ENCODE data around the gene GDPGP1.

GDPGP1 gene

DNA sequence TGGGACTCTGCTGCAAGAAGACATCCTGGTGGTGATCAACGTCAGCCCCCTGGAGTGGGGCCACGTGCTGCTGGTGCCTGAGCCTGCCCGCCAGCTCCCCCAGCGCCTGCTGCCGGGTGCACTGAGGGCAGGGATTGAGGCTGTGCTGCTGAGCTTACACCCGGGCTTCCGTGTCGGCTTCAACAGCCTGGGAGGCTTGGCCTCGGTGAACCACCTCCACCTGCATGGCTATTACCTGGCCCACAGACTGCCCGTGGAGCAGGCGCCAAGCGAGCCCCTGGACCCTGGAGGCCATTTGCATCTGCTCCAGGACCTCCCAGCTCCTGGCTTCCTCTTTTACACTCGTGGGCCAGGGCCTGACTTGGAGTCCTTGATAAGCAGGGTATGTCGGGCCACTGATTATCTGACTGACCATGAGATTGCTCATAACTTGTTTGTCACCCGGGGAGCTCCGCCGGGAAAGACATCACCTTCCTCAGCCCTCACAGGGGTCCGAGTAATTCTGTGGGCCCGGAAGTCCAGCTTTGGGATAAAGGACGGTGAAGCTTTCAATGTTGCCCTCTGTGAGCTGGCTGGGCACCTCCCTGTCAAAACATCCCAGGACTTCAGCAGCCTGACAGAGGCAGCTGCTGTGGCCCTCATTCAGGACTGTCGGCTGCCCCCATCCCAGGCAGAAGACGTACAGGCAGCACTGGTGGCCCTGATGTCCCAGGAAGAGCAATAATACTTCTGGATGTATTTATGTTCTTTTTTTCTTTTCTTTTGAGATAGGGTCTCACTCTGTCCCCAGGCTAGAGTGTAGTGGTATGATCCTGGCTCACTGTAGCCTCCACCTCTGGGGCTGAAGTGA is 7.6 kb downstream of the GDPGP1 start:
- TF ChIP-seq, protein P1, sequence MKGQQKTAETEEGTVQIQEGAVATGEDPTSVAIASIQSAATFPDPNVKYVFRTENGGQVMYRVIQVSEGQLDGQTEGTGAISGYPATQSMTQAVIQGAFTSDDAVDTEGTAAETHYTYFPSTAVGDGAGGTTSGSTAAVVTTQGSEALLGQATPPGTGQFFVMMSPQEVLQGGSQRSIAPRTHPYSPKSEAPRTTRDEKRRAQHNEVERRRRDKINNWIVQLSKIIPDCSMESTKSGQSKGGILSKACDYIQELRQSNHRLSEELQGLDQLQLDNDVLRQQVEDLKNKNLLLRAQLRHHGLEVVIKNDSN (IDR thresholded peaks at IDR 0.05): no peak
- TF ChIP-seq TAF1 (IDR thresholded peaks at IDR 0.05; ENCODE audit: low read depth) (no peak), ZBTB7A (IDR thresholded peaks at IDR 0.05; ENCODE audit: low read depth) (no peak), NFIC (IDR thresholded peaks at IDR 0.05) (no peak), EGR1 (IDR thresholded peaks at IDR 0.05) (no peak), YY1 (IDR thresholded peaks at IDR 0.05; ENCODE audit: low read depth) (no peak), CREB1 (IDR thresholded peaks at IDR 0.05; ENCODE audit: low read depth) (no peak), TCF12 (IDR thresholded peaks at IDR 0.05; ENCODE audit: low read depth) (no peak), TEAD4 (IDR thresholded peaks at IDR 0.05) (no peak), CEBPB (IDR thresholded peaks at IDR 0.05) (no peak)
- TF ChIP-seq, protein P2, sequence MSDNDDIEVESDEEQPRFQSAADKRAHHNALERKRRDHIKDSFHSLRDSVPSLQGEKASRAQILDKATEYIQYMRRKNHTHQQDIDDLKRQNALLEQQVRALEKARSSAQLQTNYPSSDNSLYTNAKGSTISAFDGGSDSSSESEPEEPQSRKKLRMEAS (IDR thresholded peaks at IDR 0.05): no peak

DNA sequence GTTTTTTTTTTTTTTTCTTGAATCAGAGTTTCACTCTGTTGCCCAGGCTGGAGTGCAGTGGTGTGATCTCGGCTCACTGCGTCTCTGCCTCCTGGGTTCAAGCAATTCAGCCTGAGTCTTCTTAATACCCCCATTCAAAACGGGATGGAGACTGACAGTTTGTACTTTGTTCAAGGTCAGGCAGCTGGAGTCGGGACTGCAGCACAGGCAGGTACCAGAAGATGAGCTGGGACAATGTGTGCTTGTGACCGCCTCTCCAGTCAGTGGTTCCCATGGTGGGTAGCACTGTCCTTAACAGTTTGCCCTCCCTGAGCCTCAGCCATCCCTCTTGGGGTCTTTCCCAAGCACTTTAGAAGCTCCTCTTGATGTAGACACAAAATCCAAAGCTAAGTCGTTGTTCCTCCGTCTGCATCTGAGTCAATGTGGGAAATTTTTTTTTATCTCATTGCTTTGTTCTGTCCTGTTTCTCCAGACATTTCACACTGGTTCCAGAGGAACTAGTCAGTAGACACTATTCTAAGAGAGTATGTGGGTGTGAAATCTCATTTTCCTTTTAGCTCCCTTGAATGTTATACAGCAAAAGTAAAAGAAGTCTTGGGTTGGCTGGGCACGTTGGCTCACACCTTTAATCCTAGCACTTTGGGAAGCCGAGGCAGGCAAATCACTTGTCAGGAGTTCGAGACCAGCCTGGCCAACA is 10.1 kb downstream of the GDPGP1 start:
- TF ChIP-seq, protein P1 (IDR thresholded peaks at IDR 0.05): no peak
- TF ChIP-seq TCF12 (IDR thresholded peaks at IDR 0.05; ENCODE audit: low read depth) (no peak), TAF1 (IDR thresholded peaks at IDR 0.05; ENCODE audit: low read depth) (no peak), FOXM1 (IDR thresholded peaks at IDR 0.05; ENCODE audit: borderline replicate concordance, low read depth) (no peak), CREB1 (IDR thresholded peaks at IDR 0.05; ENCODE audit: low read depth) (no peak), EGR1 (IDR thresholded peaks at IDR 0.05) (no peak), YY1 (IDR thresholded peaks at IDR 0.05; ENCODE audit: low read depth) (no peak), NFIC (IDR thresholded peaks at IDR 0.05) (no peak), TEAD4 (IDR thresholded peaks at IDR 0.05) (no peak), CEBPB (IDR thresholded peaks at IDR 0.05) (no peak), EP300 (IDR thresholded peaks at IDR 0.05; ENCODE audit: borderline replicate concordance) (no peak), ZBTB7A (IDR thresholded peaks at IDR 0.05; ENCODE audit: low read depth) (no peak), RAD21 (IDR thresholded peaks at IDR 0.05; ENCODE audit: low read depth) (no peak)
- TF ChIP-seq, protein P3, sequence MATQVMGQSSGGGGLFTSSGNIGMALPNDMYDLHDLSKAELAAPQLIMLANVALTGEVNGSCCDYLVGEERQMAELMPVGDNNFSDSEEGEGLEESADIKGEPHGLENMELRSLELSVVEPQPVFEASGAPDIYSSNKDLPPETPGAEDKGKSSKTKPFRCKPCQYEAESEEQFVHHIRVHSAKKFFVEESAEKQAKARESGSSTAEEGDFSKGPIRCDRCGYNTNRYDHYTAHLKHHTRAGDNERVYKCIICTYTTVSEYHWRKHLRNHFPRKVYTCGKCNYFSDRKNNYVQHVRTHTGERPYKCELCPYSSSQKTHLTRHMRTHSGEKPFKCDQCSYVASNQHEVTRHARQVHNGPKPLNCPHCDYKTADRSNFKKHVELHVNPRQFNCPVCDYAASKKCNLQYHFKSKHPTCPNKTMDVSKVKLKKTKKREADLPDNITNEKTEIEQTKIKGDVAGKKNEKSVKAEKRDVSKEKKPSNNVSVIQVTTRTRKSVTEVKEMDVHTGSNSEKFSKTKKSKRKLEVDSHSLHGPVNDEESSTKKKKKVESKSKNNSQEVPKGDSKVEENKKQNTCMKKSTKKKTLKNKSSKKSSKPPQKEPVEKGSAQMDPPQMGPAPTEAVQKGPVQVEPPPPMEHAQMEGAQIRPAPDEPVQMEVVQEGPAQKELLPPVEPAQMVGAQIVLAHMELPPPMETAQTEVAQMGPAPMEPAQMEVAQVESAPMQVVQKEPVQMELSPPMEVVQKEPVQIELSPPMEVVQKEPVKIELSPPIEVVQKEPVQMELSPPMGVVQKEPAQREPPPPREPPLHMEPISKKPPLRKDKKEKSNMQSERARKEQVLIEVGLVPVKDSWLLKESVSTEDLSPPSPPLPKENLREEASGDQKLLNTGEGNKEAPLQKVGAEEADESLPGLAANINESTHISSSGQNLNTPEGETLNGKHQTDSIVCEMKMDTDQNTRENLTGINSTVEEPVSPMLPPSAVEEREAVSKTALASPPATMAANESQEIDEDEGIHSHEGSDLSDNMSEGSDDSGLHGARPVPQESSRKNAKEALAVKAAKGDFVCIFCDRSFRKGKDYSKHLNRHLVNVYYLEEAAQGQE (IDR thresholded peaks at IDR 0.05; ENCODE audit: low read depth): no peak
- TF ChIP-seq, protein P2 (IDR thresholded peaks at IDR 0.05): no peak

DNA sequence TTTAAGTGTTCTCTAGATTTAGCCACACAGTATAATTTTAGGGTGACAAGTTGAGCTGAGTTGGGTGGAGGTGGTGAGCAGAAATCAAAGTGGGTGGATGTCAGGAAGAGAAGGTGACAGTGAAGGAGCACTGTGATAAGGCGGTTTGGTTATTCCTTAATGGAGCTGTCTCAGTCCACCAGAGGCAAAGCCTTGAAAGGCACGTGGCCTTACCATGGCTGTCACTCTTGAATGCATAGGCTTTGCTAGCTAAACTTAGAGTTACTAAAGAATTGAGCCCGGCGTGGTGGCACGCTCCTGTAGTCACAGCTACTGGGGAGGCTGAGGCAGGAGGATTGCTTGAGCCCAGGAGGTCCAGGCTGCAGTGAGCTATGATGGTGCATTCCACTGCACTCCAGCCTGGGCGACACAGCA is 14.8 kb downstream of the GDPGP1 start:
- TF ChIP-seq, protein P1 (IDR thresholded peaks at IDR 0.05): no peak
- TF ChIP-seq, protein P3 (IDR thresholded peaks at IDR 0.05; ENCODE audit: low read depth): no peak
- no peak for TF ChIP-seq NFIC (IDR thresholded peaks at IDR 0.05)
- TF ChIP-seq YY1 (IDR thresholded peaks at IDR 0.05; ENCODE audit: low read depth): no peak
- TF ChIP-seq, protein P2 (IDR thresholded peaks at IDR 0.05): no peak
- no peak for TF ChIP-seq TCF12 (IDR thresholded peaks at IDR 0.05; ENCODE audit: low read depth)
- TF ChIP-seq EP300 (IDR thresholded peaks at IDR 0.05; ENCODE audit: borderline replicate concordance): no peak
- no peak for TF ChIP-seq TEAD4 (IDR thresholded peaks at IDR 0.05)
- TF ChIP-seq EGR1 (IDR thresholded peaks at IDR 0.05): no peak
- TF ChIP-seq TAF1 (IDR thresholded peaks at IDR 0.05; ENCODE audit: low read depth): no peak

DNA sequence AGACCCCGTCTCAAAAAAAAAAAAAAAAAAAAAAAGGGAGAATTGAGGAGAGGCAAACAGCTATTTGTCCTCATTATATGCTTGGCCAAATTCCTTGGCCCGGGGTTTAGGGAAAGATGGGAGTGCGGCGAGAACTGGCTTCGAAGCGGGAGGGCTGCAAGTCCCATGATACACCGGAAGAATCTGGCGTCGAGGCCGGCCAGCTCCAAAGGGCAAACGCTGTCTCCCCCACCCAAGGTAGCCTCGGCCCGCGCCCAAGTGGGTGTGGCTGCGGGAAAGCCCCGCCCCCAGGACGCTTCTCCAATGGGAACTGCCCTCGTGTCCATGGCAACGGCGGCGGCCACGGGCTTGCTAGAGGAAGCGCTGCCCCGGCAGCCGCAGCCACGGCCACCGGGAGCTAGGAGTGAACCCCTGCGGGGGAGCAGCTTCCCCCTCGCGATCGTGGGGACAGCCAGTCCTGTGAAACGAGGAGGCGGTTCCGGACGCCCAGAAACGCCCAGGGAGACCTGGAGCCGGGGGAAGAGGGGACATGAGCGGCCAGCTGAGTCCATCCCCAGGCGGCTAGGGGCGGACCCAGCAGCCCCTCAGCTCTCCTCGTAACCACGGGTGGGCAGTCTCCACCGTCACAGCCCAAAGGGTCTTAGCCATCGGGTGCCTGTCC is 15.3 kb downstream of the GDPGP1 start, which contains the start of gene TTLL13:
TTLL13 (plus strand) TSS at position 354 of the 661 bp plus-strand sequence. CDS start 1,075 bp downstream, outside the sequence.
- TF ChIP-seq NFIC (IDR thresholded peaks at IDR 0.05): peak; percentile 38; the same call in 1 of the 2 replicates
- no peak for TF ChIP-seq CREB1 (IDR thresholded peaks at IDR 0.05; ENCODE audit: low read depth)
- no peak for TF ChIP-seq RAD21 (IDR thresholded peaks at IDR 0.05; ENCODE audit: low read depth)
- TF ChIP-seq TCF12 (IDR thresholded peaks at IDR 0.05; ENCODE audit: low read depth): peak; percentile 41; the same call in 1 of the 2 replicates
- TF ChIP-seq ZBTB7A (IDR thresholded peaks at IDR 0.05; ENCODE audit: low read depth): peak; percentile 82; the same call in 1 of the 2 replicates
- no peak for TF ChIP-seq EGR1 (IDR thresholded peaks at IDR 0.05)
- TF ChIP-seq, protein P2 (IDR thresholded peaks at IDR 0.05): peak; percentile 87
- no peak for TF ChIP-seq TEAD4 (IDR thresholded peaks at IDR 0.05)

All from Ishikawa (cell line).